Endothelial cell of umbilical vein (primary cell): ENCODE data around the gene XYLB.

Experiments used
- EZH2 ChIP-seq: IDR thresholded peaks from 2 replicates; pipeline ENCODE4 v1.6.1; 2012; ENCODE audit warnings: borderline replicate concordance, low read depth, mild to moderate bottlenecking, moderate library complexity, low read length, inconsistent platforms; ENCODE audit not compliant: severe bottlenecking
- MYC ChIP-seq: IDR thresholded peaks from one replicate; pipeline ENCODE4 v1.6.1; 2011; ENCODE audit warnings: mild to moderate bottlenecking, low read depth, low read length
- POLR2A ChIP-seq: IDR thresholded peaks from 2 replicates; pipeline ENCODE4 v1.6.1; 2012; ENCODE audit warnings: low read depth, mild to moderate bottlenecking, control low read depth, low read length
- POLR2AphosphoS5 ChIP-seq: IDR thresholded peaks from 2 replicates; pipeline ENCODE4 v1.6.1; 2012; ENCODE audit warnings: low read depth, mild to moderate bottlenecking, control low read depth, low read length, moderate library complexity; ENCODE audit not compliant: insufficient read depth
- TF ChIP-seq, protein P1 (sequence below), 2 donors: IDR thresholded peaks; 1 replicate in 1 of 2; 2 replicates in 1 of 2; pipeline ENCODE4 v1.5.1; 2011; ENCODE audit warnings: low read length in 2 of 2, mild to moderate bottlenecking in 2 of 2, moderate library complexity in 2 of 2, control low read depth in 1 of 2, inconsistent platforms in 1 of 2, low read depth in 1 of 2; ENCODE audit not compliant: insufficient read depth in 1 of 2; ENCODE audit errors: extremely low read depth in 1 of 2
- TF ChIP-seq, protein P2 (sequence below): IDR thresholded peaks from 2 replicates; pipeline ENCODE4 v1.6.1; 2011; ENCODE audit not compliant: insufficient read depth, insufficient read length

DNA sequence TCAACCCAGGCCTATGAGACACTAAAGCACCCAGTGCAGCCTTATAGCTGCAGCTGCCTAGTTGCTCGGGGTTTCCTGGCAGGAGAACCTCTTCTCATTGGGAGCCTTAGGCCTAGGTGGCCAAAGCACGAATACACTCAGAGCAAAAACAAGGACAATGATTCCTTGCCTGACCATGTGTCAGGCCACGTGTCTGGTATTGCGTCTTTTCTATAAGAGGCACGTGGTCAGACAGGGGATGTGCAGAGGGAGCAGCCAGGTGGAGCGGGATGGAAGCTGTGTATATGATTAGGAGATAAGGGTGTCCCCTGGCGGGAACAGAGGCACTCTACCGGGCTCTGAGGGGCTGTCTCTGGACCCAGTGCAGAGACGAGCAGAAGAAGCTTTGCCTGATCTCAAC, 38.1 kb upstream of the XYLB start:
- no peak for TF ChIP-seq POLR2A
- no peak for TF ChIP-seq POLR2AphosphoS5
- no peak for TF ChIP-seq EZH2
- TF ChIP-seq, protein P1, sequence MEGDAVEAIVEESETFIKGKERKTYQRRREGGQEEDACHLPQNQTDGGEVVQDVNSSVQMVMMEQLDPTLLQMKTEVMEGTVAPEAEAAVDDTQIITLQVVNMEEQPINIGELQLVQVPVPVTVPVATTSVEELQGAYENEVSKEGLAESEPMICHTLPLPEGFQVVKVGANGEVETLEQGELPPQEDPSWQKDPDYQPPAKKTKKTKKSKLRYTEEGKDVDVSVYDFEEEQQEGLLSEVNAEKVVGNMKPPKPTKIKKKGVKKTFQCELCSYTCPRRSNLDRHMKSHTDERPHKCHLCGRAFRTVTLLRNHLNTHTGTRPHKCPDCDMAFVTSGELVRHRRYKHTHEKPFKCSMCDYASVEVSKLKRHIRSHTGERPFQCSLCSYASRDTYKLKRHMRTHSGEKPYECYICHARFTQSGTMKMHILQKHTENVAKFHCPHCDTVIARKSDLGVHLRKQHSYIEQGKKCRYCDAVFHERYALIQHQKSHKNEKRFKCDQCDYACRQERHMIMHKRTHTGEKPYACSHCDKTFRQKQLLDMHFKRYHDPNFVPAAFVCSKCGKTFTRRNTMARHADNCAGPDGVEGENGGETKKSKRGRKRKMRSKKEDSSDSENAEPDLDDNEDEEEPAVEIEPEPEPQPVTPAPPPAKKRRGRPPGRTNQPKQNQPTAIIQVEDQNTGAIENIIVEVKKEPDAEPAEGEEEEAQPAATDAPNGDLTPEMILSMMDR (IDR thresholded peaks at IDR 0.05; ENCODE audit: extremely low read depth in 1 of 2, insufficient read depth in 1 of 2, low read depth in 1 of 2, low read length in 2 of 2) = no peak
- TF ChIP-seq MYC = no peak
- TF ChIP-seq, protein P2, sequence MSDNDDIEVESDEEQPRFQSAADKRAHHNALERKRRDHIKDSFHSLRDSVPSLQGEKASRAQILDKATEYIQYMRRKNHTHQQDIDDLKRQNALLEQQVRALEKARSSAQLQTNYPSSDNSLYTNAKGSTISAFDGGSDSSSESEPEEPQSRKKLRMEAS = no peak
